Adrenal gland (tissue), 5 donors: ENCODE measurements around the gene GPR149.

ENCODE experiments used
- POLR2A ChIP-seq, 2 donors: fragments of 450-650 bp; IDR thresholded peaks; one replicate each; pipeline ENCODE4 v1.6.1; 2017; ENCODE audit warnings: antibody characterized with exemption in 2 of 2, mild to moderate bottlenecking in 2 of 2, moderate library complexity in 1 of 2
- TF ChIP-seq, protein P1 (sequence below), 6 experiments: fragments of 450-650 bp in 4 of 6; fragments of 200-600 bp in 2 of 6; sonication (generic) in 1 of 6; IDR thresholded peaks; 1 replicate in 5 of 6; 2 replicates in 1 of 6; pipeline versions ENCODE4 v1.5.1 to v1.8.0; 2016 to 2021; ENCODE audit warnings: antibody characterized with exemption in 6 of 6, mild to moderate bottlenecking in 2 of 6, moderate library complexity in 1 of 6
- donor health status: DM: no; HTN: no; CAD: no.

DNA sequence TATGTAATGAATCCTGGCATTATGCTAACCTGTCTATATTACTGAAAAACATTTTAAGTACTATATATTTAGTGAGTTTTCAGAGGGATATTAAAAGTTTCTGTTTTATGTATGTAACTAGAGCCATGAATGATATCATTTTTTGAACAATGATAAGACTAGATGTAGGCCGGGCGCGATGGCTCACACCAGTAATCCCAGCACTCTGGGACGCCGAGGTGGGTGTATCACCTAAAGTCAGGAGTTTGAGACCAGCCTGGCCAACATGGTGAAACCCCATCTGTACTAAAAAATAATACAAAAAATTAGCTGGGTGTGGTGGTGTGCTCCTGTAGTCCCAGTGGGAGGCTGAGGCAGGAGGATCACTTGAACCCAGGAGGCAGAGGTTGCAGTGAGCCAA is 139.8 kb downstream of the GPR149 start:
- TF ChIP-seq, protein P1, sequence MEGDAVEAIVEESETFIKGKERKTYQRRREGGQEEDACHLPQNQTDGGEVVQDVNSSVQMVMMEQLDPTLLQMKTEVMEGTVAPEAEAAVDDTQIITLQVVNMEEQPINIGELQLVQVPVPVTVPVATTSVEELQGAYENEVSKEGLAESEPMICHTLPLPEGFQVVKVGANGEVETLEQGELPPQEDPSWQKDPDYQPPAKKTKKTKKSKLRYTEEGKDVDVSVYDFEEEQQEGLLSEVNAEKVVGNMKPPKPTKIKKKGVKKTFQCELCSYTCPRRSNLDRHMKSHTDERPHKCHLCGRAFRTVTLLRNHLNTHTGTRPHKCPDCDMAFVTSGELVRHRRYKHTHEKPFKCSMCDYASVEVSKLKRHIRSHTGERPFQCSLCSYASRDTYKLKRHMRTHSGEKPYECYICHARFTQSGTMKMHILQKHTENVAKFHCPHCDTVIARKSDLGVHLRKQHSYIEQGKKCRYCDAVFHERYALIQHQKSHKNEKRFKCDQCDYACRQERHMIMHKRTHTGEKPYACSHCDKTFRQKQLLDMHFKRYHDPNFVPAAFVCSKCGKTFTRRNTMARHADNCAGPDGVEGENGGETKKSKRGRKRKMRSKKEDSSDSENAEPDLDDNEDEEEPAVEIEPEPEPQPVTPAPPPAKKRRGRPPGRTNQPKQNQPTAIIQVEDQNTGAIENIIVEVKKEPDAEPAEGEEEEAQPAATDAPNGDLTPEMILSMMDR (IDR thresholded peaks at IDR 0.05): no peak
- no peak for TF ChIP-seq POLR2A (IDR thresholded peaks at IDR 0.05)
